ENCODE results near the gene NFRKB. TPM values are rescaled to one million over a fixed set of nuclear protein-coding genes. Genes with fewer than 3 reads are reported as not detected.

The NFRKB gene
- total and polyA plus RNA-seq, 10 of the 15 experiments (the other 5 are each of a cell fraction or from before 2014, with no cell fraction given) = 3.7 to 21.7 (median 14.1) TPM

GRCh38 chr11:129884581-129884980 lies 10.8 kb downstream of the NFRKB start:
- intact Hi-C loops (cut with micrococcal nuclease; ENCODE audit: unreplicated experiment) (no loop called here), in situ Hi-C loops (cut with MboI) (no loop called here)
- Histone ChIP-seq H4K20me1 (ENCODE audit: control insufficient read depth, insufficient read depth) (no peaks in the 10 kb centered on the region), H2AFZ (ENCODE audit: control insufficient read depth, low read depth, low read length) (no peak overlapping the region), H3K4me2 (ENCODE audit: control insufficient read depth, insufficient read depth) (no peak overlapping the region), H3K9ac (ENCODE audit: control insufficient read depth, insufficient read depth, low read length) (no peak overlapping the region), H3K9me3 (replicated peaks; ENCODE audit: control insufficient read depth, insufficient read depth, low read length) (no peaks in the 10 kb centered on the region), H3K4me1 (ENCODE audit: control insufficient read depth, insufficient read depth, low read length) (no peaks in the 10 kb centered on the region), H3K36me3 (ENCODE audit: control insufficient read depth in 2 of 2, insufficient read depth in 2 of 2, low read length in 1 of 2) (peaks cover 15 to 27% of the 10 kb centered on the region in 2 experiments), H3K4me3 (no peak overlapping the region), H3K27me3 (replicated peaks in 1 of 2; ENCODE audit: control insufficient read depth in 2 of 2, insufficient read depth in 2 of 2, low read length in 1 of 2) (no peaks in the 10 kb centered on the region), H3K27ac (ENCODE audit: control insufficient read depth, insufficient read depth) (no peak overlapping the region), H3K79me2 (ENCODE audit: control insufficient read depth, insufficient read depth, low read length) (no peaks in the 10 kb centered on the region)
- SMC1A ChIA-PET (ENCODE audit: uncharacterized antibody, unreplicated experiment) = no interaction called here
- no peak for DNase-seq (ENCODE audit: low read depth, low spot score)
- RAD21 ChIA-PET (ENCODE audit: unreplicated experiment) = no interaction called here
- WGBS (ENCODE audit: insufficient coverage, insufficient replicate concordance, low lambda C conversion rate, missing lambda C conversion rate) = 96% methylated on average over 8 of the region's 8 CpGs
- BruUV-seq (replicated peaks) = no TSS peak
- CTCF ChIA-PET = interaction anchor here (1.0 kb wide), 1 partner anchor 328 kb away, joined by 3 read pairs; no protein-coding TSS in a partner anchor
- POLR2A ChIA-PET = no interaction called here
- no peak for ATAC-seq
- TF ChIP-seq RELB (IDR thresholded peaks at IDR 0.05; ENCODE audit: low read depth) (no peak), RB1 (IDR thresholded peaks at IDR 0.05; ENCODE audit: borderline replicate concordance) (no peak), NFYB (IDR thresholded peaks at IDR 0.05; ENCODE audit: insufficient read depth, low read depth, low read length) (no peak), ZZZ3 (IDR thresholded peaks at IDR 0.05; ENCODE audit: control insufficient read depth, insufficient read length, low read depth) (no peak), ZNF24 (IDR thresholded peaks at IDR 0.05) (no peak), CUX1 (IDR thresholded peaks at IDR 0.05; ENCODE audit: insufficient replicate concordance, low read depth, low read length) (no peak), SMAD5 (IDR thresholded peaks at IDR 0.05; ENCODE audit: low read depth) (no peak), ZBED1 (IDR thresholded peaks at IDR 0.05; ENCODE audit: borderline replicate concordance) (no peak), WRNIP1 (IDR thresholded peaks at IDR 0.05; ENCODE audit: borderline replicate concordance, low read depth, low read length) (no peak), TAF1 (IDR thresholded peaks at IDR 0.05; ENCODE audit: borderline replicate concordance, low read depth, low read length) (no peak), MEF2A (IDR thresholded peaks at IDR 0.05; ENCODE audit: insufficient read depth, low read depth, low read length) (no peak), RCOR1 (conservative IDR thresholded peaks at IDR 0.05; ENCODE audit: low read depth, low read length) (no peak), MYB (IDR thresholded peaks at IDR 0.05; ENCODE audit: borderline replicate concordance, low read depth, low read length) (no peak)
- FAIRE-seq = no peak

Data from GM12878 (cell line).